ENCODE measurements around the gene ADM.

Gene ADM

DNA sequence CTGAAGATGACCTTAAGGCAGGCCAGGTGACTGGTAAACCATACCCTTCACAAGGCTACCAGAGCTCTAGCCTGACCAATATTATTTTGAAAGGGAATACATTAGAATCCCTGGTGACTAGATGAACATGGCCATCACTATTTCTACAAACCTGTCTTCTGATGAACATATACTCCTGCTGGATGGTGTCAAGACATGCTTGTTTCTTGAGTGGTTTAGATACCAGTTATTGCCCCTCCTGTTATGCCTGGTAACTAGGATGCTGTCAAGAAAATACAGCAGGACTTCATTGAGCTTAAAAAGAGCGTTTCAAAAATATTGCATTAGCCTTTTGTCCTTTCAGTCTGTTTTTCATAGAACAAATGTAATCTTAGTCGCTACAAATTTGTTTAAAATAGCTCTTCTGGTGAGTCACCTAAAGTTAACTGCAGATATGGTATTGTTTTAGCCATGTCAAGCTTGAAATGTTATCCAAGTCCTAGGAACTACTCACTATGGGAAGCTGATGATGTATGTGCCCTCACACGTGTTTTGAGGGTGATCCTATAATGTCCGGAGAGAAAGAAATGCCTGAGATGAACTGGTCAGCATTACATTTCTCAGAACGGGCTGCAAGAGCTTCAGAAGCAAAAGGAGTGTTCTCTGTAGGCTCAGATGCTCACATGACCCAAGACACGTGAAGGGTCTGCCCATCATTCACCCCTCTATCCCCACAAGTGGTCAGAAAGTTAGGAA lies 20.6 kb downstream of the ADM start:
- no peak overlapping the region for H3K27ac ChIP-seq
- DNase-seq (ENCODE audit: low read depth, low spot score): no peak

DNA sequence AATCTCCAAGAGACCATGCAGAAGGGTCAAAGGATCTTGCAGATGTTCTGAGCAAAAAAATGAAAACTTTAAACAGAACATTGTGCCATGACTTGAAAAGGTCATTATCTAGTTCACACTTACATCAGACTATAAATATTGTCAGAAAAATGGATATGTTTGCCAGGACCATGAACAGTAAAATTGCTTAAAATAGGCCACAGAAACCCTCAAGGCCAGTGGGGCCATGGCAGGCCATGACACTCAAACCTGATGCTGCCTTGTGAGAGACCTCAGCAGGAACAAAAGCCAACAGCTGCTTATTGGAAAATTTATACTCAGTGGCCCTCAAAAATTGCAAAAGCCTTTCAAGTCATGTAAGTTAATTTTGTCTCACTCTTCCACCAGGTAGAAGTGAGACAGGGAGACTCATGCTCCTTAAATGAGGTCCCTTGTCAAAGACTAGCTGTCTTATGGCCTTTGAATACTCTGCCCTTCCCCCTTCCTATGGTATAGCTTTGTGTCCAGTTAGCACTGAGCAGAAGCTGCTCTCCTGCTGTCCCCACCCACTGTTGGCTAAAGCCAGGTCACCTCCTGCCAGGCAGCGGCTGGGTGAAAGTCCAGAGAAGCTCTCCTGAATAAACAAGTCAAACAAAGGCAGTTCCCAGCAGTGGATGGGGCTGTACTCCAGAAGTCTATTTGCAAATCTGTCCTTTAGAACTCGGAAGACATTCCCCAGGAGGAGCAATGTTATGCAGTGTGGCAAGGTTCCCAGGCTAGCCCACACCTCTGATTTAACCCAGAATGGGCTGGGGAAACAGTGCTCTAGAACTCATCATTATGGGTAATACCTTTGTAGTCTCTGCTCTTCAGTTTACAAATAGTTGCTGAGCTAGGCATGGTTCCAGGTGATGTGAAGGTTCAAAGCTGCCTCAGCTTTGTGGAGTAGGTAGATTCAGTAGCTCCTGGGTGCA lies 21.4 kb downstream of the ADM start:
- H3K27ac ChIP-seq: no peak overlapping the region
- DNase-seq (ENCODE audit: low read depth, low spot score): no peak

DNA sequence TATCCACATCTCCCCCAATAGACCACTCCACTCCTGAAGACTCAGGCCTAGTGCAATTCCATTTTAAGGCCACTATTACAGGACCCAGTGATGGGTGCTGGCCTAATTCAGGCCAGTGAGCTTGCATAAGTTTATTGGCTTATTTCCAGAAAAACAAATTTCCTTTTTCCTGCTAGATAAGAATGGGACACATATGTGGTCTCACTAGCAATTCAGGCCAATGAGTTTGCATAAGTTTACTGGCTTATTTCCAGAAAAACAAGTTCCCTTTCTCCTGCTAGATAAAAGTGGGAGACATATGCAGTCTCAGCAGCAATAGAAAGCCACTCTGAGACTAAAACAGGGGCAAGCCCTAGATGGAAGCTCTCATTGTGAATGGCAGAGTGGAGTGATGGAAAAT lies 22.4 kb downstream of the ADM start:
- DNase-seq (ENCODE audit: low read depth, low spot score): no peak
- H3K27ac ChIP-seq: no peak overlapping the region

DNA sequence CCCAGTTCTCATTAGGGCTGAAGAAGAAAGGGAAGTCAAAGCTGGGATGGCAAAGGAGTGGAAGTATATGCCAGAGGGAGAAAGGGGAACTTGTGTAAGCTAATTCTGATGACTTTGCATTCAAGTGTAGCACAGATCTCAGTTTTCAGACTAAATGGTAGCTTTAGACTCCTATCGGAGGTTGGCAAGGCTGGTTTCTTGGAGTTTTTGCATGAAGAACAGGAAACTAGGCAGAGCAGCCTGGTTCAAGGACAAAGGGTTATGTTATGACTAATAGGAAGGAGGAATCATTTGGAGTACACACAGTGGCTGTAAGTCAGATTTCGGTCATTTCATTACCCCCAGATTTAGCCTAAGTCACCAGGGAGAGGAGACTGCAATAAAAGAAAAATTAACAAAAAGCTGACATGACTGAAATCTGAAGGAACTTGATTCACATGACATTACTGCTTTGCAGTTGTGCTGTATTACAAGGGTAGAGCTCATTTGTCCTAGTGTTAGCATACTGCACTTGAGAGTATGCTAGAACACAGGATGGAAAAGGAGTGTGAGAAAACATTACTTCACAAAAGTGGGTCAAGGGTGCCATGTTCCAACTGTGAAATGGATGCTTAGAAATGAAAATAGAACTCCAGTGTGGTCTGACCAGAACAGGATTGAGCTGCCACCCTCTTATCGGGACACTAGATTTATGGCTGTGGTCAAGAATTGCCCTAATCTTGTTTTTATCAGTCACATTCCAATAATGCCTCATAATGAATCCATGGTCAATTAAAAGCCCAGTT lies 23.6 kb downstream of the ADM start:
- DNase-seq (ENCODE audit: low read depth, low spot score): no peak

DNA sequence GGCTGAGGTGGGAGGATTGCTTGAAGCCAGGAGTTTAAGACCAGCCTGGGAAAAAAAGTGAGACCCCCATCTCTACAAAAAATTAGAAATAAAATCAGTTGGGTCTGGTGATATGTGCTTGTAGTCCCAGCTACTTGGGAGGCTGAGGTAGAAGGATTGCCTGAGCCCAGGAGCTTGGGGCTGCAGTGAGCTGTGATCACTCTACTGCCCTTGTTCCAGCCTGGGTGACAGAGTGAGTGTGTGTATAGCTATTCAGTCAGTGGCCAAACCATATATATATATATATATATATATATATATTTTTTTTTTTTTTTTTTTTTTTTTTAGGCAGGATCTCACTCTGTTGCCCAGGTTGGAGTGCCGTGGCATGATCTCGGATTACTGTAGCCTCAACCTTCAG lies 24.5 kb downstream of the ADM start:
- DNase-seq (ENCODE audit: low read depth, low spot score): no peak
- H3K27ac ChIP-seq: no peak overlapping the region

More for the DNA sequence above, 23.6 kb downstream of the ADM start:
- H3K27ac ChIP-seq: no peak overlapping the region

DNA sequence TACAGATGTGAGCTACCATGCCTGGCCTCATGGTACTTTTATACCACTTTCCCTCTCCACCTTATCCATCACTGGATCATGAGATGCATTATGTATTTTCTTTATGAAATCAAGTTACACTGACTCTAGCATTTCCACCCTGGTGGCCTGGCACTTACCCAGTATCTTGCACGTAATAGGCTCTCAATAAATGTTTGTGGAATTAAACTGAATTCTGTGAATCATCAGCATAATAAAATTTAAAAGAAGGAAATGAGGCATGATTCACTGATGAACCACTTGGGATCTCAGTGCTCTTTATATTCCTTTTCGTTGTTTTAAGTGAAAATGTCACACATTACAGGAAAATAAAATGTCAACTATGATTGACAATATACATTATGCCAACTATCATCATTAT lies 25.1 kb downstream of the ADM start:
- H3K27ac ChIP-seq: peak overlapping the region; percentile 20
- peak; percentile 50 for DNase-seq (ENCODE audit: low read depth, low spot score)

DNA sequence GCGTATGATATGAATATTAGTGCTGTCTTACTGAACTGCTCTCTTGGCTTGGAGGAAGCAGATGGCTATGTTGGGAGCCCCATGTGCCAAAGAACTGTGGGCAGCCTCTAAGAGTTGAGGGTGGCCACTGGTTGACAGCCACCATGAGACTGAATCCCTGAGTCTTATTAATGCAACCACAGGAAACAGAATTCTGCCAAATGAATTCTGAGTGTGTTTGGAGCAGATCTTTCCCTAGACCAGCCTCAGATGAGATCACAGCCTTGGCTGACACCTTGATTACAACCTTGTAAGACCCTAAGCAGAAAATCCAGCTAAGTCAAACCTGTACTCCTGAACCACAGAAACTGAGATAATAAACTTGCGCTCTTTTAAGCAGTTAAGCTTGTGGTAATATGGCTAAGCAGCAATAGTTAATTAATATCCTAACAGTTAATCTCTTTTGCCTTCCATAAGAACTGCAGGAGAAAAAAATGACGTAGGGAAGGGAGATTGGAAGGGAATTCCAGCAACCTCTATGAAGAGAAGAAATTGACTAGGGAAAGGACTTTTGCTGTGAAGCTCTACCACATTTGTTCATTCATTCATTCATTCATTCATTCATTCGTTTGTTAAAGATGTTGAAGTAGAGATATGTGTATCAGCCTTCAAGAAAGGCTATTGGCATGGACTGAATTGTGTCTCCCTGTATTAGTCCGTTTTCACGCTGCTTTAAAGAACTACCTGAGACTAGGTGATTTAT lies 26.8 kb downstream of the ADM start:
- H3K27ac ChIP-seq: no peak overlapping the region
- no peak for DNase-seq (ENCODE audit: low read depth, low spot score)

DNA sequence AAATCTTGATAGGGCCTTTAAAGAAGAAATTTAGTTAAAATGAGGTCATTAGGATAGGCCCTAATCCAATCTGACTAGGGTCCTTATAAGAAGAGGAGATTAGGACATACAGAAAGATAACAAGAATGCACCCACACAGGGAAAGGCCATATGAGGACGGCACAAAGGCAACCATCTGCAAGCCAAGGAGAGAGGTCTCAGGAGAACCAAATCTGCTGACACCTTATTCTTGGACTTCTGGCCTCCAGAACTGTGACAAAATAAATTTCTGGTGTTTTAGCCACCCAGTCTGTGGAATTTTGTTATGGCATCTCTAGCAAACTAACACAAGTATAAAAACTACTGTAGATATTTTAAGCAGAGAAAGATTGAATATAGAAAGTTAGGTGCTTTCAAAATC lies 28.6 kb downstream of the ADM start:
- no peak for DNase-seq (ENCODE audit: low read depth, low spot score)
- no peak overlapping the region for H3K27ac ChIP-seq

DNA sequence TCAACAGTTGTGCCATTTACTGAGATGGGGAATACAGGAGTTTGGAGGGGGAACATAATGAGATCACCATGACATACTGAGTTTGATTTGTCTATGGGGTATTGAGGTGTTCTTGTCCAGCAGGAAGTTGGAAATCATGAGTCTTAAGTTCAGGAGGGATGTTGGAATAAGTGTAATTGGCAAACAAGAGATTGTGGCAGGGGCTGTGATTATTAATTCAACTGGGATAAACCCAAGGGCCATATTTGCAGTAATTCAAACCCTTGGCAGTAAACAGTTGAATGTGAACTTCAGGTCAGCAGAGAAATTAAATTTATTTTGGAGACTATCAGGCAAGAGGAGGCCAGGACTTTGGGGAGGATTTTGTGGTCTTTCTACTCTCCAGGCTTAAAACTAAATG lies 33.4 kb downstream of the ADM start:
- no peak for DNase-seq (ENCODE audit: low read depth, low spot score)
- no peak overlapping the region for H3K27ac ChIP-seq

DNA sequence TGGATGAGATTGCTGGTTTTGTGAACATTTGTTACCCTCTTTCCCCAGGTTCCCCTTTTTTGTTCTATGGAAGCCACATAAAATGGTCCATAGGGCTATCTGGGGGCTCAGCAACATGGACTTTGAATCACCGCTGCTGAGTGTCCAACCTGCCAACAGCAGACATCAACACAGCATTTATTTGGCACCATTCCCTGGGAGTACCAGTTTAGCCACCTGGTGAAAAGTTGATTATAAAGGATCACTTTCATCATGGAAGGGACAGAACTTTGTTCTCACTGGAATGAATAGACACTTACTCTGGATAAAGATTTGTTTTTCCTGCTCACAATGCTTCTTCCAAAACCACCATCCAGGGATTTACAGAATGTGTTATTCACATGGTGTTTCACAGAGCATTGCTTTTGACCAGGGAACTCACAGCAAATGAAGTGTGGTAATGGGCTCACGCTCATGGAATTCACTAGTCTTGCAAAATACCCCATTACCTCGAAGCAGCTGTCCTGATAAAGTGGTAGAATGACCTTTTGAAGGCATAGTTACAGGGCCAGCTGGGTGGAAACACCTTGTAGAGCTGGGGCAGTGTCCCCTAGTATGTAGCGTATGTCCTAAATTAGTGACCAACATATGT lies 43.9 kb downstream of the ADM start:
- no peak overlapping the region for H3K27ac ChIP-seq

DNA sequence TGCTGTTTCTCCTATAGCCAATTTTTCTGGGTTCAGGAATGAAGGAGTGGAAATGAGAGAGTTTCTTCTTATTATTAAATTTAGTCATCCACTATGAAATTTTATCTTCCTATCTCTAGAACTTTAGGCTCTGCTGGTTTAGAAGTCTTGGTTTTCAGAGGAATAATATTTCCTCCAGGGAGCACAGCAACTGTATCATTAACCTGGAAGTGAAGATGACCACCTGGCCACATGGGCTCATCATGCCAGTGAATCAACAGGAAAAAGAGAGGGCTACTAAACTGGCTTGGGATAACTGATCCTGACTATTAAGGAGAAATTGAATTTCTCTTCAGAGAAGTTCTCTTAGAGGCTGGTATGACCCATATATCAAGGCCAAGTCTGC lies 44.4 kb downstream of the ADM start:
- no peak overlapping the region for H3K27ac ChIP-seq
- DNase-seq (ENCODE audit: low read depth, low spot score): no peak

More for the DNA sequence above, 43.9 kb downstream of the ADM start:
- no peak for DNase-seq (ENCODE audit: low read depth, low spot score)

DNA sequence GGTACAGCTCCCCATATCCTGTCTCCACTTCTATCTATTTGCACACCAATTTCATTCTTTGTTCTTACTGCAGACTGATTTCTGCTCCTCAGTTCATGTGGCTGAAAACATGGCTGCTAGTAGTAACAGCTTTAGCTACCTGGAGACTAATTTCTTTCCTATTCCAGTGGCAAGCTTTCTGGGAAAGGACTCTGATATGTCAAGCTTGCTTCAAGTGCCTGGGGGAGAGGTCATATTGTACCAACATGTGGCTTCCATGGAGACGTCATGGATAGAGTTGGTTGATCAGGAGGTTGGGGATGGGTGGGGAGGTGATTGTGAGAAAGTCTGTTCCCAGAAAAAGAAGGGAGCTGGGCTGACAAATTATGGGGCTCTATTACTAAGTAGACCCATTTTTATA lies 44.9 kb downstream of the ADM start:
- no peak for DNase-seq (ENCODE audit: low read depth, low spot score)
- no peak overlapping the region for H3K27ac ChIP-seq

DNA sequence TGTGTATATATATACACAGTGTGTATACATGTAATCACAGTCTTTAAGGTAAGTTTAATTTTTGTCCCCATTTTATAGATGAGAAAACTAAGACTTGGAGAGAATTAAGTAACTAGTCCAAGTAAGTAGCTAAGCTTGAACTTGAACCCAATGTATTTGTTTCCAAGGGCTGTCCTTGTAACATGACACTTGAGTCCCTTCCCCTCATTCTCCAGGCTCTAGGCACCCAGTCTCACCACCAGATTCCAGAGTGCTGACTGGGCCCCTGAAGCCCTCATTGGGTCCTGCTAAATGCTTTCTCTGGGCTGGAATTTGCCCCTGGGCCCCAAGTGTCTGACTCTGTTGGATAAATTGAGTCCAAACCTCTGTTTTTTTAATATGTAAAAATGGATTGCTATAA lies 45.5 kb downstream of the ADM start:
- no peak for DNase-seq (ENCODE audit: low read depth, low spot score)
- peak overlapping the region; percentile 25 for H3K27ac ChIP-seq

DNA sequence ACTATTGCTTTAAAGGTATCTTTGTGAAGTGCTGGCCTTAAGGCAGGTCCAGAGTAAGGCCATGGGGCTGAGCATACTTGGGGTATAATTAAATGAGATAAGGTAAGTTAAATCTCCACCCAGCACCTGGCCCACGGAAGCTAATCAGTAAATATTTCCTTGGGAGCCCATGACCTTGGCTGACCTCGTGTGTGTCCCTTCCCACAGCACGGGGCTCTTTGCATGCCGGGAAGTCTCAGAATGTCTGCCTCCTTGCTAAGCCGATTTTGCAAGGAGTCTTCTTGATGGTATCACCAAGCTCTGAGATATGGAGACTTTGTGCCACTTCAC lies 46.5 kb downstream of the ADM start:
- peak overlapping the region; percentile 37 for H3K27ac ChIP-seq

DNA sequence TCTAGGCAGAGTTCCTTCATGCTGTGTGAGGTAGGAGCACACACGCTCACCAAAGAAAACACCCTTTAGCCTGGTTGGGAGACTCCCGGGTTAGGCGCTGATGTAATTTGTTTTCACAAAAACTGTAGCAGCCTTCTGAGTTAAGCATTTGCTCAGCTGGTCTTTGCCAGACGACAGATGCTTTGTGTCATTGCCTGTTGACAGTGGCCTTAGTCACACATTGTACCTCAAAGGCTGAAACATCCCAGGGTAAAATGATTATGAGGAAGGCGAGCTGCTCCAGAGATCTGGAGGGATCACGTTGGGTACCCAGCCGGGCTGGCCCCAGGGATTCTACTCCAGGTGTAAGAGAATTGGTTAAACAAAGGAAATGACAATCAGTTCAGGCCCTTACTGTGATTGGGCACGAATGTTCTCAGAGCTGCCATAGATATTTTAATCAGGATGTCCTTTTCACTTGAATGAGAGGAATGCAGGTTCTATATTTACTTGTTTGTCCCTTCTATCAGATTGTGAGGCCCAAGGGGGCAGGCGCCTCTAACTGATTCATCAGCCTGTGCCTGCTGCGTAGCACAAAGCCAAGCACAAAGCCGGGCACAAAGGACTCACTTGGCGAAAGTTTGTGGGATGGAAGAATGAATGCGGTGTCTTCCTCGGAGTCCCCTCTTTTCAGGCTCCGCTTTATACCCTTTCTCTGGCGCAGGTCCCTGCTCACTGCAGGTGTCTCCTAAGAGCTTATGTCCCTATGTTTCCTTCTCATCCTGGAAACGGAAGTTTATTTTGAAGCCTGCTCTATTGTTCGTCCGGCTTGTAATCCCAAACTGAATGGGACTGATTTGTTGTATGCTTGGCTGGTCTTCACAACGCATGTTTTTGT lies 47.1 kb downstream of the ADM start:
- no peak for DNase-seq (ENCODE audit: low read depth, low spot score)

More for the DNA sequence above, 46.5 kb downstream of the ADM start:
- no peak for DNase-seq (ENCODE audit: low read depth, low spot score)

DNA sequence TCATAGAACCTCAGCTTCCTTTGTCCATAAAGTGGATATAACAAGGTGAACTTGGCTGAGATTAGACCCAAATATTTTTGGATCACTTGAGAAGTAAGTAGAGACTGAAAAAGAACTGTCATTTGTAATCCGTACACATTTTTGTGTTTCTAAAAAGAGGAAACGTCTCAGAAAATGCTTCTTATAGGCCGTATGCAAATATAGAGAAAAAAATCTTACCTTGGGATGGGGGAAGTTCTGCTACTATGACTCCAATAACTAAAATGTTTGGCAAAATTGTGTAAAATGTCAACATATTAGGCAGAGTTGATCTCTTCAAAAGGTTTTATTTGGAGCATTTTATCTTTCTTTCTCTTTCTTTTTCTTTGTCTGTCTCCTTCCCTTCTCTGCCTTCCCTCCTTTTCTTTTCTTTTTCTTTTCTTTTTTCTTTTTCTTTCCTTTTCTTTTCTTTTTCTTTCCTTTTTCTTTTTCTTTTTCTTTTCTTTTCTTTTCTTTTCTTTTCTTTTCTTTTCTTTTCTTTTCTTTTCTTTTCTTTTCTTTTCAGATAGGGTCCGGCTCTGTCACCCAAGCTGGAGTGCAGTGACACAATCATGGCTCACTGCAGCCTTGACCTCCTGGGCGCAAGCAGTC lies 48.2 kb downstream of the ADM start:
- DNase-seq (ENCODE audit: low read depth, low spot score): no peak
- H3K27ac ChIP-seq: no peak overlapping the region

More for the DNA sequence above, 47.1 kb downstream of the ADM start:
- H3K27ac ChIP-seq: peak overlapping the region; percentile 37

DNA sequence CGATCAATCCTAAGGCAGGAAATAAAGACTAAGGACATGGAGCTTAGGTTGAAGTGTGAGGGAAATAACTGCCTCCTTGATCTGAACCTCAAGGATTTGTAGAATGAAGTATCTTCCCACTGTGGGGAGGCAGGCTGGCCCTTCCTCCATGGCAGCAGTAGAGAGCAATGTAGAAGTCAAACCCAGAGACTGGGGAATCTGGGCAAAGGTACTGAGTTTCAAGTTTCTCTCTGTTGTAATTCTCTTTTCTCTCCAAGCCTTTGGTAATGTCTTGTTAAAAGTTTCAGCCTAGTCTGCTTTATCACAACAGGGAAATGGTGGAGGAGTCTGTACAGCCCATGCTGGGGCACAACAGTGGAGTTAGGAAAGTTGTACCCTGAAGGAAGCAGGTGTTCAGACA lies 49.5 kb downstream of the ADM start:
- DNase-seq (ENCODE audit: low read depth, low spot score): no peak
- H3K27ac ChIP-seq: no peak overlapping the region

DNA sequence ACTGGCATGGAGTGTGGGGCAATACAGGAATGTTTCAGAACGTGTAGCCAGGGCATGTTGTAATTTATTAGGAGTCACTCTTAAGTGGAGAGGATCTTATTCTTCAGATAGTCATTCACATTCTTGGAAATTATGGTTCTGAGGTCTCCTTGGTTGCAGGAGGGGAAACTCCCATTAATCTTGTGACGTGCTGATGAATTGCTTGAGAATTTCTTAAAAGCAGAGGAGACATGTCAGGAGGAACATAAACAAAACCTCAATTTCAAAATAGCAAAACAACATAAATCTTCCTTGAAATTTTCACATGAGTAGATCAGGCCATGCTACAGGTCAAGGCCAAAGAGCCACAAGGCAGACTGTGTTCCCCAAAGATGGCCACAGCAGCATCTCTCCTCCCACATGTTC lies 50.4 kb downstream of the ADM start:
- no peak for DNase-seq (ENCODE audit: low read depth, low spot score)
- peak overlapping the region; percentile 6 for H3K27ac ChIP-seq

Data from epithelial cell of prostate (primary cell).